DOHH2 (cell line): ENCODE data around the gene C1orf232.

ENCODE experiments used
- H3F3A ChIP-seq: fragments of 200-600 bp; sonication (generic), shearing (Covaris generic); 2 replicates; pipeline ENCODE4 v1.6.0; 2016; ENCODE audit warnings: antibody characterized with exemption, mild to moderate bottlenecking; ENCODE audit not compliant: control insufficient read depth, insufficient read depth
- H3K27ac ChIP-seq: fragments of 200-600 bp; sonication (generic); 2 replicates; pipeline ENCODE4 v1.5.1; 2014; ENCODE audit warnings: low read depth, mild to moderate bottlenecking, low read length, moderate library complexity
- H3K27me3 ChIP-seq: fragments of 200-600 bp; sonication (generic); 2 replicates; pipeline ENCODE4 v1.6.1; 2014; ENCODE audit warnings: mild to moderate bottlenecking, low read length, mixed read lengths; ENCODE audit not compliant: control insufficient read depth
- H3K36me3 ChIP-seq: fragments of 200-600 bp; sonication (generic); 2 replicates; pipeline ENCODE4 v1.6.1; 2014; ENCODE audit warnings: mild to moderate bottlenecking, low read length, moderate library complexity, mixed read lengths; ENCODE audit not compliant: control insufficient read depth
- H3K4me1 ChIP-seq: fragments of 200-600 bp; sonication (generic); 2 replicates; pipeline ENCODE4 v1.6.1; 2014; ENCODE audit warnings: mild to moderate bottlenecking, low read length, mixed read lengths; ENCODE audit not compliant: control insufficient read depth
- H3K4me2 ChIP-seq: fragments of 200-600 bp; sonication (generic); 2 replicates; pipeline ENCODE4 v1.6.0; 2014; ENCODE audit warnings: mild to moderate bottlenecking, low read length, moderate library complexity
- H3K4me3 ChIP-seq: fragments of 200-600 bp; sonication (generic); 2 replicates; pipeline ENCODE4 v1.5.1; 2014; ENCODE audit warnings: mild to moderate bottlenecking, low read length, mixed read lengths
- H3K79me2 ChIP-seq: fragments of 200-600 bp; sonication (generic); 2 replicates; pipeline ENCODE4 v1.6.1; 2014; ENCODE audit warnings: mild to moderate bottlenecking, low read length, mixed read lengths; ENCODE audit not compliant: control insufficient read depth
- H3K9me2 ChIP-seq: fragments of 200-600 bp; sonication (generic); replicated peaks from 2 replicates; pipeline ENCODE4 v1.6.1; 2014; ENCODE audit warnings: mild to moderate bottlenecking, low read length, mixed read lengths; ENCODE audit not compliant: control insufficient read depth
- H3K9me3 ChIP-seq: fragments of 200-600 bp; sonication (generic); 2 replicates; pipeline ENCODE4 v1.6.1; 2014; ENCODE audit warnings: antibody characterized with exemption, low read length, mixed read lengths; ENCODE audit not compliant: control insufficient read depth, insufficient read depth
- H4K20me1 ChIP-seq: fragments of 200-600 bp; sonication (generic); 2 replicates; pipeline ENCODE4 v1.6.0; 2014; ENCODE audit warnings: low read depth, mild to moderate bottlenecking, antibody characterized with exemption, low read length, moderate library complexity; ENCODE audit not compliant: control insufficient read depth, insufficient read depth
- CTCF ChIP-seq: fragments of 200-600 bp; sonication (generic); IDR thresholded peaks from one replicate; pipeline ENCODE4 v1.5.1; 2014; ENCODE audit warnings: antibody characterized with exemption, mild to moderate bottlenecking, low read depth, low read length; ENCODE audit not compliant: poor library complexity, severe bottlenecking
- EZH2phosphoT487 ChIP-seq: fragments of 200-600 bp; sonication (generic); IDR thresholded peaks from 2 replicates; pipeline ENCODE4 v1.6.1; 2017; ENCODE audit warnings: borderline replicate concordance, mild to moderate bottlenecking, antibody characterized with exemption, low read length, moderate library complexity, mixed read lengths

The C1orf232 gene

GRCh38 chr1:26200413-26200812, 31.6 kb upstream of the C1orf232 start:
- H3K27me3 ChIP-seq = peaks cover 22% of the 10 kb centered on the region
- peaks cover 7% of the 10 kb centered on the region for H3K4me1 ChIP-seq
- no peaks in the 10 kb centered on the region for H3K9me3 ChIP-seq
- H3F3A ChIP-seq = no peaks in the 10 kb centered on the region
- H3K27ac ChIP-seq = no peak overlapping the region
- no peak for TF ChIP-seq CTCF
- no peak for TF ChIP-seq EZH2phosphoT487
- no peak overlapping the region for H3K4me3 ChIP-seq
- H4K20me1 ChIP-seq = no peaks in the 10 kb centered on the region
- no peak overlapping the region for H3K4me2 ChIP-seq
- no peaks in the 10 kb centered on the region for H3K36me3 ChIP-seq
- no peaks in the 10 kb centered on the region for H3K9me2 ChIP-seq
- no peaks in the 10 kb centered on the region for H3K79me2 ChIP-seq

GRCh38 chr1:26197813-26198212, 29.1 kb upstream of the C1orf232 start:
- Histone ChIP-seq H3K9me3 (no peaks in the 10 kb centered on the region), H3K4me3 (no peak overlapping the region), H3K4me2 (no peak overlapping the region), H3K36me3 (no peaks in the 10 kb centered on the region), H3F3A (no peaks in the 10 kb centered on the region), H3K27me3 (peaks cover 21% of the 10 kb centered on the region), H3K4me1 (peaks cover 7% of the 10 kb centered on the region), H3K27ac (no peak overlapping the region), H4K20me1 (no peaks in the 10 kb centered on the region), H3K79me2 (no peaks in the 10 kb centered on the region), H3K9me2 (no peaks in the 10 kb centered on the region)
- TF ChIP-seq CTCF = no peak
- no peak for TF ChIP-seq EZH2phosphoT487

GRCh38 chr1:26197301-26197700, 28.5 kb upstream of the C1orf232 start:
- Histone ChIP-seq H3K36me3 (no peaks in the 10 kb centered on the region), H3K4me3 (no peak overlapping the region), H3K9me3 (no peaks in the 10 kb centered on the region), H3K27me3 (peaks cover 21% of the 10 kb centered on the region), H3K9me2 (no peaks in the 10 kb centered on the region), H3F3A (no peaks in the 10 kb centered on the region), H4K20me1 (no peaks in the 10 kb centered on the region), H3K4me2 (no peak overlapping the region), H3K79me2 (no peaks in the 10 kb centered on the region), H3K27ac (no peak overlapping the region), H3K4me1 (peaks cover 7% of the 10 kb centered on the region)
- TF ChIP-seq CTCF (no peak), EZH2phosphoT487 (no peak)

GRCh38 chr1:26195805-26196204, 27.0 kb upstream of the C1orf232 start:
- no peaks in the 10 kb centered on the region for H3K36me3 ChIP-seq

More at GRCh38 chr1:26195805-26196204, 27.0 kb upstream of the C1orf232 start:
- TF ChIP-seq EZH2phosphoT487 (no peak), CTCF (no peak)
- Histone ChIP-seq H3K27me3 (peaks cover 17% of the 10 kb centered on the region), H3K9me2 (no peaks in the 10 kb centered on the region), H3F3A (no peaks in the 10 kb centered on the region), H3K4me2 (no peak overlapping the region), H4K20me1 (no peaks in the 10 kb centered on the region), H3K27ac (no peak overlapping the region), H3K9me3 (no peaks in the 10 kb centered on the region), H3K4me3 (no peak overlapping the region), H3K79me2 (no peaks in the 10 kb centered on the region), H3K4me1 (no peaks in the 10 kb centered on the region; the same call in 1 of the 2 replicates)
